GM21723 (cell line): Measurements from ENCODE around the gene ARHGAP10.

ENCODE experiments used
- ATAC-seq: cut with Tn5 transposase; IDR thresholded peaks from one replicate; pipeline ENCODE4 v1.9.1; 2021; ENCODE audit warnings: mild to moderate bottlenecking, moderate library complexity; ENCODE audit not compliant: unreplicated experiment

ARHGAP10 gene

GRCh38 chr4:148017801-148018200 is 285.9 kb downstream of the ARHGAP10 start:
- no peak for ATAC-seq

DNA sequence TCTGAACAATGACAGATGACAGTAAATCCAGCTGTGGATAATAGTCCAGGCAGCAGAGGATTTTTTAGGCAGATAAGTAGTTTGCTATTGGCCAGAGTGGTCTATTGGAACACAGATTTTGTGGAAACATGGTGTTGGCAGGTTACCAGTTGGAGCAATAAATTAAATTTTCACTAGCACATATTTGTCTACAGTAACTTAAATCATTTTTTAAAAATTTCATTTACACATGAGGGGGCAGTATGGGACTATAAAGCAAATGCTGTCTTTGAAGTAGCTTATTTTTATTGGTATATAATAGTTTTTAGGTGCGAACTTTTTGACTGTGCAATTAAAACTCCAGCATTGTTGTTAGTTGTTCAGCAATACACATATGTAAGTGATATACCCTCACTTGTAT is 289.8 kb downstream of the ARHGAP10 start:
- ATAC-seq: no peak

GRCh38 chr4:148022975-148023374 is 291.1 kb downstream of the ARHGAP10 start:
- no peak for ATAC-seq

- no peak for ATAC-seq
Measured at GRCh38 chr4:148023512-148024181, 291.8 kb downstream of the ARHGAP10 start.

DNA sequence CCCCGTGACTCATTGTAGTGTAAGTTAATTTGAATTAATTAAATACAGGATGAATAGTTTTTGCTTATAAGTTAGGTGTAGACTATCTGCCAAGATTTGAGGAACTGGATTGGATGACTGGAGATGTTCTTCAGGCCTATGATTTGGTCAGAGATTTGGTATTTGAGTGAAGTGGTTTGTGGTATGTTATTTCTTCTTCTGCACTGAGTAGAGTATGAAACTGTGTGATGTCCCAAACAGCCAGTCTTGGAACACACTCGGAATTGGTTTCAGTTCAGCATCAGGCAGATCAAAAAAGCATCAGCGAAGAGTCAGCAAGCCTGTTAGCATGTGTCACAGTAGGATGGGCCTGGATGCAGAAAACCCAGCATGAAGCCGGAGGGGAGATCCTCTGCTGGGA is 294.1 kb downstream of the ARHGAP10 start:
- ATAC-seq: no peak

DNA sequence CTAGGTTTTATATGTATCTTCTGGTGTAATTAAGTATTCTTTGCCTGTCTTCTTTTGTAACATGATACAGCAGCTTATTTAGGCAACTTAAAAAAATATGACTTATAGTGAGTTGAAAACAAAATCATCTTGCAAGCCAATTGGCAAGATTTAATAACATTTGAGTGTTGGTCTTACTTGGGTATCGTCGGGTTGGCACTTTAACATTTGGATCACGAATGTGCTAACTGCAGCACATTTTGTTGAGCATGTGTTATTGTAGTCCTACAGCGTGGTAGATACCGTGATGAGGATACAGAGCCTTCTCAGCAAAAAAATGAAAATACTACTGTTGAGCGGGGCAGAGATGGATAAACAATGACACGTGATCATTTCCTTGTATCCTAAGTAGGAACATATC is 295.3 kb downstream of the ARHGAP10 start:
- no peak for ATAC-seq

DNA sequence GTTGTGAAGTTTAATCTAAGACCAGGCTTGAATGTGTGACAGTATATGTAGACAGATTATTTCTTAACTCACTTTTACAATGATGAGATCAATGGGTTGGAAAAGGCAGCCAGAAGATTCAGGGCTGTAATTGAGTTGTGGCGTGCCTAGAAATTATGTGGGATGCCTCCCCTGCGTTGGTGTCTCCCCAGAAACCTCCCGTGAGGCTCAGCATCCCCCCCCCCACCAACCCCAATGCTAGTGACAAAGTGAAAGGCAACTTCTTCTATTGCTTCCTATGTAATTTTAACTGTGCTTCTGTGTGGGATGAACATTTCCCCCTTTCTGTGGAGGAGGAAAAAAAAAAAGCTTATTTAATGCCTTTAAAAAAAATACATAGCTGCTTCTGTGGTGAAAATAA is 297.9 kb downstream of the ARHGAP10 start:
- ATAC-seq: no peak

GRCh38 chr4:148030193-148030873 is 298.4 kb downstream of the ARHGAP10 start:
- no peak for ATAC-seq

DNA sequence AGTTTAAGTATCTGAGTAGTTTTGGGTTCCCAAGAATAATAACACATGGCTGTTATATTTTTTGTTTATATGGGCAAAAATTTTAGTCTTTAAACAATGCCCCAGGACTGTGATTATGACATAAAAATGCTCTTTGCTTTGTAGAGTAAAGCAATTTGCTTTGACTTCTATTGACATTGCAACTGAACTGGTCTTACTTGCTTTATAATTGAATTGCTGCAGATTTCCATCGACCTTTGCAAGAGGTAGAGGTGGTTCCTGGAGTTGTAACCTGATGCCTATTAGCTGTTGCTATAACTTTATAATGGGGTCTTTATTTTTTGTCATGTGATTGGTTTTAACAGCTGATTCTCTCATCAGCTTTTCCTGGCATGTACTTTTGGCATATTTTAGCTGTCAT is 302.9 kb downstream of the ARHGAP10 start:
- no peak for ATAC-seq

DNA sequence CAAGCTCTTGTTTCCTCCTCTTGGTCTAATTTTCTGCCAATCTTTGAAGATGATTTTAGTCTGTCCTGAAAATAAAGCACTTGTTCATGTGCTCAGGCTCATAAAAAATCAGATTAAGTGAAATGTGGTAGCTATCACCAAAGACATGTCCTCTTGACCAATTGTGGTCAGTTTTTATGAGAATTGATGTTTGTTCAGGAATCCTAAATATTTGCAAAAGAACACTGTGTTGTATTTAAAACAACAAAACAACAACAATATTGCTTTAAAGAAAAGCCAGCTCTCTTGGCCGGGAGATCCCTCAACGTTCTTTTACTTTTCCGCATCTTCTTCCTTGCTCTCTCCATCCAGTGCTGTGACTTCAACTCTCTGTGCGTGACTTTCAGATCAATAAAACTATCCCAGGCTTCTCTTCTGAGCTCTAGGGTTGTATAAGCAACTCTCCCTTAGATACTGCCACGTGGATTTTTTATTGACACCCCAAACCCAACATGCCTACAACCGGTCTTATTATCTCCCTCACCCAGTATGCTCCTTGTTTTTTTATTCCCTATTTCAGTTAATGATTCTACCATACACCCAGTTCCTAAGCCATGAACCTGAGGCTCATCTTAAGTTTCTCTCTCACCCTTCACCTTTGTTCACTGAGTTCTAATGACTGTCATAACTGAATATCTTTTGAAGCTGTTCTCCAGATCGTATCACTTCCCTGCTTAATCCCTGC is 309.9 kb downstream of the ARHGAP10 start:
- ATAC-seq: no peak

- peak; percentile 7 for ATAC-seq
Measured at GRCh38 chr4:148044089-148044911, 312.4 kb downstream of the ARHGAP10 start.

GRCh38 chr4:148044912-148045352 is 313.0 kb downstream of the ARHGAP10 start:
- peak; percentile 94 for ATAC-seq

DNA sequence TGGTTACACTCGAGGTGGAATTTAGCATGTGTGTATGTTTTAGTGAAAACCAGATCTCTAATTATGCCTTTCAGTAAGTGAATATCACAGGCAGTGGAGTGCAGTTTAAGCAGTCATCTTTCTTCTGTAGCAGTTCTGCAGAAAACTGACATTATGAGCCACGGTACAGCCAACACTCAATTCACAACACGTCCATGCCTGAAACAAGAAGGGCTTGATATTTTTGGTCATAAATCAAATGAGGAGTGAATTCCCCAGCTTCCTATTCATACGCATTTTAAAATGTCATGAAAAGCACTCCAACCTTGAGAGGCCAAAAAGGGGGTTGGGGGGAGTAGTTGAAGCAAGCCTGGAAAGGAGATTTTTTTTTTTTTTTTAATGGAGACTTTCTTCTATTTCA is 316.7 kb downstream of the ARHGAP10 start:
- no peak for ATAC-seq

- no peak for ATAC-seq
Measured at GRCh38 chr4:148051403-148051802, 319.5 kb downstream of the ARHGAP10 start.

DNA sequence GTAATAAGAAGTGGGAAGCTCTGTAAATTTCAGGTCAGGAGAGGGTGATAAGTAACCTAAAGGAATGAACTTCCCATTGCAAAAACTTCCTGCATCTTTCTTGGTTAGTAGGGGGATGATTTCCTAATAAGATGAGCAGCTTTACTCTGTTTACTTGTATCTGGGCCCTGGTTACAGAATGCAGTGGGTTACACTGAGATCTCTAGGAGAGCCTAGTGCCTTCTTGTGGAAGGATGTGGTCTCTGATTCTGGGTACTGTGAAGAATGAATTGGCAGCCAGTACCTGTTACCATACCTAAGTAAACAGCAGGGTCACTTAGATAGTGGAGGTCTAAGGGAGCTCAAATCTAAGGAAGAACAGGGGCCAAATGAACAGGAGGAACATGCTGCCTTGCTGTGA is 320.6 kb downstream of the ARHGAP10 start:
- no peak for ATAC-seq

- no peak for ATAC-seq
Measured at GRCh38 chr4:148053298-148054003, 321.6 kb downstream of the ARHGAP10 start.

GRCh38 chr4:148054275-148054674 is 322.4 kb downstream of the ARHGAP10 start:
- ATAC-seq: no peak

- ATAC-seq: no peak
Measured at GRCh38 chr4:148055844-148056243, 324.0 kb downstream of the ARHGAP10 start.

DNA sequence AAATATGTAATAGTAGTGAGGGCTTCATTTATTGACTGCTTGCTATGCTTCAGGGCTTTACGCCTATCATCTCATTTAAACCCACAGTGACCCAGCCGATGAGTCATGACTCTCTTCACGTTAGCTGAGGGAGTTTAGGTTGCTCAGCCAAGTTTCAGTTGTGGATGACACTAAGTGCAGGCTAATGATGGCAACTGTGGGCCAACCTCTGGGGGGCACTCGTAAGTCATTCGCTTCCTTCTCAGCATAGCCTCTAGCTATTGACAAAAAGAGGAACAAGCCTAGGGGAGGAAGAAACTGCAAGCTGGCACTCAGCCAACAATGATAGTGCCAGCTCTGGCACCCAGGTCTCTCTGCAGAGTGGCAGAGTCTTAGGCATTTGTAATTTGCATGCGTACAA is 325.0 kb downstream of the ARHGAP10 start:
- ATAC-seq: peak; percentile 88

GRCh38 chr4:148057516-148057915 is 325.6 kb downstream of the ARHGAP10 start:
- ATAC-seq: peak; percentile 47
